DND-41 (cell line): ENCODE measurements around the gene FIBCD1.

Experiments
- ATAC-seq: fragments of 200-7000 bp; cut with Tn5 transposase; 3 replicates; pipeline ENCODE4 v1.9.1; 2021; ENCODE audit warnings: low read depth; ENCODE audit not compliant: insufficient read depth
- DNase-seq: peaks from one replicate; pipeline ENCODE4 v3.0.0-alpha.2; 2020
- H2AFZ ChIP-seq: 2 replicates; pipeline ENCODE4 v1.6.0; 2012; ENCODE audit warnings: low read depth, low read length
- H3K27ac ChIP-seq: 2 replicates; pipeline ENCODE4 v1.5.1; 2012; ENCODE audit warnings: low read length, inconsistent platforms
- H3K27me3 ChIP-seq: fragments of 200-600 bp; sonication (generic); 2 replicates; pipeline ENCODE4 v1.6.0; 2012; ENCODE audit warnings: low read length, mild to moderate bottlenecking, inconsistent platforms; ENCODE audit not compliant: insufficient read depth, poor library complexity
- H3K36me3 ChIP-seq: 2 replicates; pipeline ENCODE4 v1.5.1; 2012; ENCODE audit warnings: low read length, inconsistent platforms; ENCODE audit not compliant: insufficient read depth
- H3K4me1 ChIP-seq: 2 replicates; pipeline ENCODE4 v1.5.1; 2012; ENCODE audit warnings: mild to moderate bottlenecking, low read length; ENCODE audit not compliant: insufficient read depth
- H3K4me2 ChIP-seq: 2 replicates; pipeline ENCODE4 v1.6.0; 2012; ENCODE audit warnings: mild to moderate bottlenecking, moderate library complexity, low read length, inconsistent platforms; ENCODE audit not compliant: insufficient read depth
- H3K4me3 ChIP-seq, 2 experiments: fragments of 200-600 bp in 1 of 2; shearing (Covaris generic) in 1 of 2; 2 replicates each; pipeline ENCODE4 v1.5.1; 2012 to 2016; ENCODE audit warnings: inconsistent platforms in 2 of 2, low read length in 2 of 2, mild to moderate bottlenecking in 2 of 2, low read depth in 1 of 2, moderate library complexity in 1 of 2
- H3K79me2 ChIP-seq: 2 replicates; pipeline ENCODE4 v1.6.0; 2012; ENCODE audit warnings: low read length, inconsistent platforms; ENCODE audit not compliant: insufficient read depth
- H3K9ac ChIP-seq: 2 replicates; pipeline ENCODE4 v1.6.0; 2012; ENCODE audit warnings: low read depth, mild to moderate bottlenecking, inconsistent platforms, low read length, moderate library complexity
- H3K9me3 ChIP-seq: 2 replicates; pipeline ENCODE4 v1.5.1; 2012; ENCODE audit warnings: low read length, moderate library complexity, mild to moderate bottlenecking, inconsistent platforms; ENCODE audit not compliant: insufficient read depth, severe bottlenecking
- H4K20me1 ChIP-seq: 2 replicates; pipeline ENCODE4 v1.6.0; 2012; ENCODE audit warnings: low read length; ENCODE audit not compliant: insufficient read depth
- EZH2 ChIP-seq: IDR thresholded peaks from 3 replicates; pipeline ENCODE4 v1.6.1; 2012; ENCODE audit warnings: borderline replicate concordance, low read depth, mild to moderate bottlenecking, moderate library complexity, low read length, inconsistent platforms; ENCODE audit not compliant: severe bottlenecking
- TF ChIP-seq, protein P1 (sequence below): IDR thresholded peaks from 2 replicates; pipeline ENCODE4 v1.5.1; 2012; ENCODE audit warnings: borderline replicate concordance, low read length, moderate library complexity, mild to moderate bottlenecking; ENCODE audit not compliant: poor library complexity, severe bottlenecking; ENCODE audit errors: extremely low read depth

The FIBCD1 gene

DNA sequence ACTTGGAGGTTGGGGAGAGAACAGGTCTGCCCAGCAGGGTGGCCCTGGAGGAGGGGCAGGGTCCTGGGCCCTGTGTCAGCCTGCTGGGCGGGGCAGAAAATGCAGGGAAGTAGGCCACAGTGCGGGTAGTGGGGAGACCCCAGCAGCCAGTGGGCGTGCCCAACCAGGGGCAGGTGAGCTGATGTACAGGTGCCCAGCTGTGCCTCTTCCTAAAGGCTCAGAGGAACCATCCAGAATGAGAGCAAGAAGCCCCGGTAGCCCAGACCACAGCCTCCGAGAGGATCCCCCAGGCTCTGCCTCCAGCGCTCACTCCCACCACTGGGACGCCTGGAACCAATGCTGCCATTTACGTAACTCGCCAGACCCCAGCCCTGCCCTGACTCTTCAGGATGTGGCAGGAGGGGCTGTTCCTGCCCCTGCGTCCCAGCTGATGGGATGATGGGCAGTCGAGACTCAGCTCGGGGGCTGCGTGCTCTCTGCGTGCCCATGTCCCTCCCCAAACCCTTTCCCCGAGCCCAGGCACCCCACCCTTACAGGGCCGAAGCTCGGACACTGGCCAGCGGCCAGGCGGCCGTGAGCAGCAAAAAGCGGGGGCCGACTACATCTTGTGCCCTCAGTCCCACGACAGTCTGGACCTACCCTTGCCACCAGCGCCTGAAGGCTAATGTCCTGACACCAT lies 24.5 kb downstream of the FIBCD1 start:
- no peak overlapping the region for H2AFZ ChIP-seq
- no peak for ATAC-seq
- H3K9me3 ChIP-seq = no peaks in the 10 kb centered on the region
- H3K4me3 ChIP-seq = no peak overlapping the region
- DNase-seq = no peak
- H3K27me3 ChIP-seq = no peaks in the 10 kb centered on the region
- no peaks in the 10 kb centered on the region for H4K20me1 ChIP-seq
- no peaks in the 10 kb centered on the region for H3K4me1 ChIP-seq
- H3K36me3 ChIP-seq = no peaks in the 10 kb centered on the region
- no peak overlapping the region for H3K9ac ChIP-seq
- no peak overlapping the region for H3K27ac ChIP-seq
- no peak overlapping the region for H3K4me2 ChIP-seq
- TF ChIP-seq, protein P1, sequence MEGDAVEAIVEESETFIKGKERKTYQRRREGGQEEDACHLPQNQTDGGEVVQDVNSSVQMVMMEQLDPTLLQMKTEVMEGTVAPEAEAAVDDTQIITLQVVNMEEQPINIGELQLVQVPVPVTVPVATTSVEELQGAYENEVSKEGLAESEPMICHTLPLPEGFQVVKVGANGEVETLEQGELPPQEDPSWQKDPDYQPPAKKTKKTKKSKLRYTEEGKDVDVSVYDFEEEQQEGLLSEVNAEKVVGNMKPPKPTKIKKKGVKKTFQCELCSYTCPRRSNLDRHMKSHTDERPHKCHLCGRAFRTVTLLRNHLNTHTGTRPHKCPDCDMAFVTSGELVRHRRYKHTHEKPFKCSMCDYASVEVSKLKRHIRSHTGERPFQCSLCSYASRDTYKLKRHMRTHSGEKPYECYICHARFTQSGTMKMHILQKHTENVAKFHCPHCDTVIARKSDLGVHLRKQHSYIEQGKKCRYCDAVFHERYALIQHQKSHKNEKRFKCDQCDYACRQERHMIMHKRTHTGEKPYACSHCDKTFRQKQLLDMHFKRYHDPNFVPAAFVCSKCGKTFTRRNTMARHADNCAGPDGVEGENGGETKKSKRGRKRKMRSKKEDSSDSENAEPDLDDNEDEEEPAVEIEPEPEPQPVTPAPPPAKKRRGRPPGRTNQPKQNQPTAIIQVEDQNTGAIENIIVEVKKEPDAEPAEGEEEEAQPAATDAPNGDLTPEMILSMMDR = no peak
- TF ChIP-seq EZH2 = no peak
- no peaks in the 10 kb centered on the region for H3K79me2 ChIP-seq

DNA sequence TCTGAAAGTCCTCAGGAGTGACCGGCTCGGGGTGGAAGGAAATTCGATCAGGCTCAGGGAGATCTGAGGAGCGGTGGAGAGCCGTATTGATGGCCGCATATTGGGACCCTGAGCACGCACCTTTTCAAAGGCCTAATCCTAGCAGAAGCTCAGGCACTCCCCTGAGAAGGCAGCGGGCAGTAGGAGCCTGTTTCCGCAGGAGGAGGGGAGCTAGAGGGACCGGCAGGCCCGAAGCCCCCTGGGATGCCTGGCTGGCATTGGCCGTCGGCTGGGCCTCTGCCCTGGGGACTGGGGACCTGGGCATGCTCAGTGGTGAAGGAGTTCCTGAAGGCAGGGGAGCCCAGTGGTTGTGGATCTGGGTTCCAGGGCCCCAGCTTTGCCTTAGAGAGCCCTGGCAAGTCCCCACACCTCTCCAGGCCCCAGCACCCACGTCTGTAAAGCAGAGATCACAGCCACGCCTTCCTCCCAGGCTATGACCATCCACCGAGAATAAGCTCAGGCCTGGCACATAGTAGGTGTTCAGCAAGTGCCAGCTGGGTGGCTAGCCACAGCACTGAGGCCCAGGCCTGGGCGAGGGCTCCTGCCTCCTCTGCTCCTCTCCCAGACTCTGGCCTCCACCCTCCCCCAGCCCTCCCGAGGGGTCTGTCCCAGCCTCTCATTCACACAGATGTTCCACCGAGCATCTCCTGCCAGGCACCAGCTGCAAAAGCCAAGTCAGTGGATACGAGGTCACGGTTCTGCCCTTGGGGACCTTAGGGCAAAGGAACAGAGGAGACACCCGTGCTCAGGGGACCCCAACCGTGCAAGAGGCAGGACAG lies 25.2 kb downstream of the FIBCD1 start:
- Histone ChIP-seq H2AFZ (no peak overlapping the region), H4K20me1 (no peaks in the 10 kb centered on the region), H3K27ac (no peak overlapping the region), H3K4me3 (no peak overlapping the region), H3K4me1 (no peaks in the 10 kb centered on the region), H3K36me3 (no peaks in the 10 kb centered on the region), H3K4me2 (no peak overlapping the region), H3K9ac (no peak overlapping the region), H3K9me3 (no peaks in the 10 kb centered on the region), H3K79me2 (no peaks in the 10 kb centered on the region), H3K27me3 (no peaks in the 10 kb centered on the region)
- TF ChIP-seq, protein P1 = no peak
- no peak for TF ChIP-seq EZH2
- DNase-seq = no peak
- ATAC-seq = no peak

DNA sequence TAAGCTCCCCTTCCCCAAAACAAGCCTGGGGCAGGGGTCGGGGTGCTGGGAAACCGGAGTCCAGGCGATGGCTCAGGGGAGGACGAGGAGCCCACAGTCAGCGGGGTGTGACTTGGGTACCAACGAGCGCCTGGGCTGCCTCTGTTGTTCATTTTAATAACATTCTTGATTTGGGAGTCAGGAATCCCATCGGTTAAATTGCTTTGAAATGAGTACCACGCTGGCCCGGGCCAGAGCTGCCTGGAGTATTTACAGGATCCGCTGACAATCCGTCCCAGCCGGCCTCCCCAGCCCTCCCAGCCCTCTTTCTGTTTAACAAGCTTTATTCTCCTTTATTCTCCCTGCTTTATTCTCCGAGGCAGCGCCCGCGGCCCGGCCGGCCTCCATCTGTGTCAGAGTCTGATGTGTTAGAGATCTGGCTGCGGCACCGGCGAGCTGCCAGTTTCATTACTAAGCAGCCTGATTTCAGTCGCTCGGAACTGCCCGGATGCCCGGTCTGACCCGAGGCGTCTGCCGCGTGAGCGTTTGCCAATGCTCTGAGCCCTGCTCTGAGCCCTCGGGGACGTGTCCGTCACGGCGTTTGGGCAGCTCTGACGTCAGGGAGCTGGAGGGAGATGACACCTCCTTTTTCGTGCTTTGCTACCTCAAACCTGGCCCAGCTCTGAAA lies 26.0 kb downstream of the FIBCD1 start:
- DNase-seq (no peak), ATAC-seq (no peak)
- Histone ChIP-seq H3K4me3 (no peak overlapping the region), H3K9ac (no peak overlapping the region), H3K27ac (no peak overlapping the region), H3K79me2 (no peaks in the 10 kb centered on the region), H3K4me1 (no peaks in the 10 kb centered on the region), H3K9me3 (no peaks in the 10 kb centered on the region), H2AFZ (no peak overlapping the region), H3K27me3 (no peaks in the 10 kb centered on the region), H4K20me1 (no peaks in the 10 kb centered on the region), H3K36me3 (no peaks in the 10 kb centered on the region), H3K4me2 (no peak overlapping the region)
- no peak for TF ChIP-seq EZH2
- TF ChIP-seq, protein P1 = no peak
